IPS-11a (cell line): ENCODE data around the gene FAM209A.
"Not testable (repeated sequence)": the region's sequence is repeated elsewhere in the genome, so short reads cannot be mapped to it uniquely, and the experiment has no call there.

Experiments
- H3K4me3 ChIP-seq: one replicate; pipeline ENCODE4 v1.5.1; 2013; ENCODE audit warnings: low read depth, low read length, control low read depth

Gene FAM209A, protein sequence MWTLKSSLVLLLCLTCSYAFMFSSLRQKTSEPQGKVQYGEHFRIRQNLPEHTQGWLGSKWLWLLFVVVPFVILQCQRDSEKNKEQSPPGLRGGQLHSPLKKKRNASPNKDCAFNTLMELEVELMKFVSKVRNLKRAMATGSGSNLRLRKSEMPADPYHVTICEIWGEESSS

GRCh38 chr20:56524444-56524843 is at the start of gene FAM209A:
Gene FAM209A (plus strand): TSS chr20:56524744. CDS start chr20:56524809, 65 bp downstream.
- not testable (repeated sequence) for H3K4me3 ChIP-seq

DNA sequence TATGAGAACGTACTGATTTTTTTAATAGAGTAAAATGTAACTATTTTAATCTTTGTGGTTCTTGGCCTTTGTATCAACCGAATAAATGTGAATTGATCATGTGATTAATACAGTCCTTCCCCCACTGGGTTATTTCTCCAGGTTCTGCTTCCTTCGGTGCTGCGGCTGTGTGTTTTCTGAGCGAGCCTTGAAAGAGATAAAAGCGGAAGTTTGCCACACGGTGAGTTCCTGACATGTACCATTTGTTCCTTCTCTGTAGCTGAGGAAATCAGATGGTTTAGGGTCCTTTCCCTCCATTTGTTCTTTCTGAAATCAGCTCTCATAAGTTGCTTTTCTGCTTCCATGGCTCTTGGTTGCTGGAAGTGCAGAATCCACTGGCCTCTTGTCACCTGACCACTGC is 40.6 kb upstream of the FAM209A start:
- no peak overlapping the region for H3K4me3 ChIP-seq

GRCh38 chr20:56487216-56487615 is 37.3 kb upstream of the FAM209A start:
- H3K4me3 ChIP-seq: no peak overlapping the region

DNA sequence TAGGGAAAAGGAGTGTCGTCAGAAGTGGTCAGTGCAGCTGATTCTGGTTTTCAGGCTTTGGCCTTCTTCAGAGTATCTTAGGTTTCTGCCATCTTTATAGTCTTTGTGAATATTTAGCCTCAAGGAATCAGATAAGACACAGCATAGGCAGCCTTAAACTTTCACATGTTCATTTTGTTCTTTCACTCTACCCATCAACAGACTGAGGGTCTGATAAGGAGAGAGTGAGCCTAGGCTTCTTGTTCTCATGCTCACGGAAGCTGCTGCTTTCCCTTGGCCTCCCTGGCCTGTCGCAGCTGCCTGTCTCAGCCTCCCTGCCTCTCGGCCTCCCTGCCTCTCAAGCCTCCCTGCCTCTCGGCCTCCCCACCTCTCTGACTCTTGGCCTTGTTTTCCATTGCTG is 36.0 kb upstream of the FAM209A start:
- no peak overlapping the region for H3K4me3 ChIP-seq

GRCh38 chr20:56501116-56501515 is 23.4 kb upstream of the FAM209A start:
- H3K4me3 ChIP-seq: no peak overlapping the region

GRCh38 chr20:56503916-56504315 is 20.6 kb upstream of the FAM209A start:
- no peak overlapping the region for H3K4me3 ChIP-seq

GRCh38 chr20:56504373-56505005 is 20.1 kb upstream of the FAM209A start:
- H3K4me3 ChIP-seq: no peak overlapping the region

DNA sequence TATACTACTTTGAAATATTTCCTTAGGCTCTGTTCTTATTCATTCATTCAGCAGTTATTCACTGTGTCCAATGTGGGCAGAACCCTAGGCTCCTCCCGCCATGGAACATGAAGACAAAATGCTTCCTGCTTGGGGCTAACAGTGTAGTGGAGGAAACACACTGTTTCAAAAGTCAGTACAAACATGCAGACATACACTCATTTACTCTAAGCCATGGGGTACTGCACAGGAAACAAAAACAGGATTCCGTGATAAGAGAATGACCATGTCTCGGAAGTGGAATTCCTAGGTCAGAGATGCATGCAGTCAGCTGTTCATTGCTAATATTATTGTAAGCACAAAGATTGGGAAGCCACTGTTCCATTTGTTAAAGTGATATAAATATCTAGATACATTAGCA is 18.4 kb upstream of the FAM209A start:
- no peak overlapping the region for H3K4me3 ChIP-seq

GRCh38 chr20:56511926-56512325 is 12.6 kb upstream of the FAM209A start:
- H3K4me3 ChIP-seq: no peak overlapping the region

- H3K4me3 ChIP-seq: no peak overlapping the region
Measured at GRCh38 chr20:56513161-56514150, 11.1 kb upstream of the FAM209A start.

DNA sequence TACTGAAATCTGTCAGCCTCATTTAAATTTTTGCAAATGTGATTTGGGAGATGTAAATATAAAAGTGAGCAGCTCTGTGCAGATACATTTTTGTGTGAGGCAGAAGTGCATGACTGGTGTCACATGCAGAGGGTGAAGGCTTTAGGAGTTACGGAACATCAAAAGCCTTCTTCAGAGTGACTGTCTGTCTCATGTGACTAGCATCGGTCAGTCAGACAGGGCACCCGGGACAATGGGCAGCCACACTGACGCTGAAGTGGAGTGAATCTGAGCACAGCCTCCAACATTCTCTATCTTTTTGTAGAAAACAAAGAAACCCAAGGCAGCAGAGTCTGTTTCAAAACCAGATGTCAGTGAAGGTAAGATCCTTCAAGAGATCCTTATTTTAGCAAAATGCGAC is 7.9 kb upstream of the FAM209A start:
- H3K4me3 ChIP-seq: no peak overlapping the region

DNA sequence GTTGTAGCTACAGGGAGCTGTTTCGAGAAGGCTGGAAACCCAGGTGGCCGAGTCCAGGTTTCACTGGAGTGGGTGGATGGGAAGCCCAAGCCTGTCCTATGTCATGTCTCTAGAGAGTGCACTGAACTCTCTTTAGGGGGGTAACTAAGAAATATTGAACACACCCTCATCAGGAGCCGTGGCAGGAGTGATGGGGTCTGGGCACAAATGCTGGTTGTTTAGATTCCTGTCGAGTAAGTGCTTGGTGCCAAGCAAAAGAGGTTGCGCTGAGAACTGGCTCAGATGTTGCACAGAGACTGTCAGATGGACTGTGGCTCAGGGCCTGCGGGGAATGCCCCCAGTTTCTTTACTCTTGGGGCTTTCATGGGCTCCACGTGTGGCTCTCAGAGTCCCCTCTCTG is 7.3 kb upstream of the FAM209A start:
- H3K4me3 ChIP-seq: no peak overlapping the region

- H3K4me3 ChIP-seq: no peak overlapping the region
Measured at GRCh38 chr20:56517641-56518040, 6.9 kb upstream of the FAM209A start.

DNA sequence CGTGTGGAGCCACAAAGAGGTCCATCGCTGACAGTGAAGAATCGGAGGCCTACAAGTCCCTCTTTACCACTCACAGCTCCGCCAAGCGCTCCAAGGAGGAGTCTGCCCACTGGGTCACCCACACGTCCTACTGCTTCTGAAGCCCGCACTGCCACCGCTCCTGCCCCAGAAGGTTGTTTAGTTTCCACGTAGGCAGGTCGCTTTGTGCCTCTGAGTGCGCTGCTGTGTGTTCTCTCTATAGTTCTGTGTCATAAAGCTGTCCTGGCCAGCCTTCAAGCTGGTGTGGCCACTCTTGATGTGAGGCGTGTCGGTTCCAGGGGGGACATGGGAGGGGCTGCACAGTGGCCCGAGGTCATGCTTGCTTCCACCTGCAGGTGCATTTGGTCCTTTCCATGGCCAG is 6.4 kb upstream of the FAM209A start:
- no peak overlapping the region for H3K4me3 ChIP-seq

- H3K4me3 ChIP-seq: no peak overlapping the region
Measured at GRCh38 chr20:56518721-56519398, 5.7 kb upstream of the FAM209A start.

GRCh38 chr20:56519551-56519950 is 5.0 kb upstream of the FAM209A start:
- no peak overlapping the region for H3K4me3 ChIP-seq

DNA sequence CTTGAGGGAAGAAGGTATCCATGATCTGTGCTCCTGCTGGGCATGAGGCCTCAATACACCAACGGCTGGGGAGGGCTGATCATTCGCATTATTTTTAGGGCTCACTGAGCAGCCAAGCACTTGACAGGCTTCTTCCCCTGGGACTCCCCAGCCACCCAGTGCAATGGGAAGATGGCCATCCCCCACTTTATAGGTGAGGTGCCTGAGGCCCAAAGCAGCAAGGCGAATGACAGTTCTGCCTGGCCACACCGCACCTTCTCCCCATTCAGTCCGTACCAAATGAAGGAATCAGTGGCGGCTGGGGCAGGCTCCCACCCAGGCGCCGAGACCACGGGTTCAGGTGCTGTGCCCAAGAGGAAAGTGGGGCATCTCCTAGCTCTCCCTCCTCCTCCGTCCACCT is 4.4 kb upstream of the FAM209A start:
- no peak overlapping the region for H3K4me3 ChIP-seq

DNA sequence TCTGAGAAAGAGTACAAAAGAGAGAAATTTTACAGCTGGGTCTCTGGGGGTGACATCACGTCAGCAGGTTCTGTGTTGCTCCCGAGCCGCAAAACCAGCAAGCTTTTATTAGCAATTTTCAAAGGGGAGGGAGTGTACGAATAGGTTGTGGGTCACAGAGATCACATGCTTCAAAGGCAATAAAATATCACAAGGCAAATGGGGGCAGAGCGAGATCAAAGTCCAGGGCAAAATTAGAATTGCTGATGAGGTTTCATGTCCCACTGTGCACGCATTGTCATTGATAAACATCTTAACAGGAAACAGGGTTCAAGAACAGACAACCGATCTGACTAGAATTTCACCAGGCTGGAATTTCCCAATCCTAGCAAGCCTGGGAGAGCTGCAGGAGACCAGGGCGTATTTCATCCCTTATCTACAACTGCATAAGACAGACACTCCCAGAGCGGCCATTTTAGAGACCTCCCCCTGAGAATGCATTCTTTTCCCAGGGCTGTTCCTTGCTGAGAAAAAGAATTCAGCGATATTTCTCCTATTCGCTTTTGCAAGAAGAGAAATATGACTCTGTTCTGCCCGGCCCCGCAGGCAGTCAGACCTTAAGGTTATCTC is 3.7 kb upstream of the FAM209A start:
- not testable (repeated sequence) for H3K4me3 ChIP-seq

GRCh38 chr20:56522311-56522710 is 2.2 kb upstream of the FAM209A start:
- H3K4me3 ChIP-seq: no peak overlapping the region

DNA sequence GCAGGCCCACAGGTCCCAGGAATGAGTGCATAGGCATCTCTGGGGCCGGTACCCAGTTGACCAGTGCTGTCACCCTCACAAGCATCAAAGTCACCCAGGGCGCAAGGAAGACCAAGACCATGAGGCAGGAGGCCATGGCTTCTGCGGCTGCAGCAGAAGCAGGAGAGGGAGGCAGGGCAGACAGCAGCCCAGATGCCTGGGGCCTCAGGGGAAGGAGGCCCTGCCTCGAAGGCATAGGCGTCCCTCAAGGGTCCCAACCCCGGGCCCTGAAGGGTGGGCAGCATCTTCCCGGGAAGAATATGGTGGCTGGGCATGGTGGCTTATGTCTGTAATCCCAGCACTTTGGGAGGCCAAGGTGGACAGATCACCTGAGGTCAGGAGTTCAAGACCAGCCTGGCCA is 3.0 kb downstream of the FAM209A start:
- H3K4me3 ChIP-seq: no peak overlapping the region

DNA sequence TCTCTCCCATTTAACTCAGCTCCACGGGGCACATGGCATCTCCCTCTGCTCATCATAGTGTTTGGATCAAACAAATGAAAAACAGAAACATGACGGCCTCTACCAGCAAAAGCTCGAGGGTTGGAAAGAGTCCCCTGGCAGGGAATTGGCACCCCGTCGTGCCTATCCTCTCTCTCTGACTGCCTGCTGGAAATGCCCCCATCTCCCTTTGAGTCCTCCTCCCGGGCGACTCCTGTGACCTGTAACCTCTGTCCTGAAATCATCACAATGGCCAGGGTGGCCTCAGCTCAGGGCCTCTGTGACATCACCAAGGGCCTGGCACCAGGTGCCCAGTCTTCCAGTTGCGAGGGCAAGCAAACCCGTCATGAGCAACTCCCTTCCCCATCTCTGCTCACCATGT is 8.4 kb downstream of the FAM209A start, which contains the start of gene FAM209B:
FAM209B (plus strand) TSS at position 301 of the 400 bp plus-strand sequence; CDS start at position 397, 96 bp downstream.
- H3K4me3 ChIP-seq: not testable (repeated sequence)
